Right kidney (tissue), 1 donor: ENCODE results near the gene ALDH3B2.
"Not testable (repeated sequence)": the region's sequence is repeated elsewhere in the genome, so short reads cannot be mapped to it uniquely, and the experiment has no call there.

Source experiments
- DNase-seq: peaks from one replicate; pipeline ENCODE4 v3.0.0-alpha.2; 2016

ALDH3B2 gene

DNA sequence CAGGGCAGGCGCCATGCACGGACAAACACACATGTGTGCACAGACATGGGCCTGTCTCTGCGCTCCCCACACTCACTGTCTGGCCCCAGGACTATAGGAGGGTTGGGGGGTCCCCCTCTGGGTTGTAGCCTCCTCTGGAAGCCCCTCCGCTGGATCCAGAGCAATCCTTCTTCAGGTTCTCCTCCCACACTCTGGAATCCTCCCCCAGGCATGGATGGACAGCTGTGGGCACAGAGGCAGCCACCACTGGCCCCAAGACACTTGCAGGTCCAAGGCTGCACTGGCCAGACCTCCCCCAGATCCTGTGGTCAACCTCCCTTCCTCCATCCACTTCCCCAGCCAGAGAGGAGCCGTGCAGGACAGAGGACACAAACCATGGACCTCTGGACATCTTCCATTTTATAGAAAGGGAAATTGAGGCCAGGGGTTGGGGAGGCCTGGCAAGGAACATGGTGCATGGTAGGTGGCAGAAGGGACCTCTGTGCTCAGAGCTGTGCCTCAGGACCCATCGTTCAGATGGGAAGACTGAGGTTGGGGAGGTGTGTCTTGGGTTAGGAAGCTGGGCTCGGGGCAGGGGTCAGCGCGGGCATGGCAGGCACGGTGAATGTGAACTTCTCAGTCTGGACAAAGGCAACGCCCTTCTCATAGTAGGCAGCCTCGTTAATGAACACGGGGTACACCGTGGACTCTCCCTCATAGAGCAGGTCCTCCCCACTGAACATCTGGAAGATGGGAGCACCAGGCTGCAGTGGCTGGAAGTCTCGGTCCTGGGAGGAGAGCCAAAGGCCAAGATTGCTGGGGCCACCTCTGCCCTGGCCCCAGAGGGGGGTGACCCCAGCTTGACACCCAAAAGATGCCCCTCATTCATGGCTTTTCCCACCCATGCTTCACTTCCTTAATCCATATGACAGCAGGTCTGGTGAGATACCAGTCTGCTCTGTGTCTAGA lies 32.0 kb downstream of the ALDH3B2 start:
- DNase-seq: no peak

GRCh38 chr11:67641338-67642172 lies 32.9 kb downstream of the ALDH3B2 start:
- no peak for DNase-seq

DNA sequence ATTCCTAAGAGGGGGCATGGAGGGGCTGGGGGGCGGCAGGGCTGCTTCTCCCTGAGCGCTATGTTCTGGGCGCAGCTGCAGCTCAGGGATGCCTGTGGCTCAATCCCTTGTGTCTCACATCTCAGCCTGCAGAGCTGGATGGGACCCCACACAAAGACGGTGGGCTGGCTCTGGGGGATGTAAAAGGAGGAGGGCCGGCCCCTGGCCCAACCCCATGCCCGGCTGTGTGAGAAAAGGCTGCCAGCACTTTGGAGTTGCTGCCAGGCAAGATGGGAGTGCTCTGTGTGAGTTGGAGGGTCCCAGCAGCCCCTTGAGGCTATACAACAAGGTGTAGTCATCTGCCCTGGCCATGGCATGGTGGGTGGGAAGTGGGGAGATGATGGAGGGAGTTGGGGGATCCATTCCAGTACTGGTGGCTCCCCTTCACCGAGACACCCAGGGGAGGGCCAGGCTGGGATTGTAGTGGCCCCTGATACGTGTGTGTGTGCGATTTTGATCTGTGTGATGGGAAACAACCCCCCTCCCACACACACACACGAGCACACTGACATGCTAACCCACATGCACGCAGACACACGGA lies 33.6 kb downstream of the ALDH3B2 start:
- DNase-seq: no peak

DNA sequence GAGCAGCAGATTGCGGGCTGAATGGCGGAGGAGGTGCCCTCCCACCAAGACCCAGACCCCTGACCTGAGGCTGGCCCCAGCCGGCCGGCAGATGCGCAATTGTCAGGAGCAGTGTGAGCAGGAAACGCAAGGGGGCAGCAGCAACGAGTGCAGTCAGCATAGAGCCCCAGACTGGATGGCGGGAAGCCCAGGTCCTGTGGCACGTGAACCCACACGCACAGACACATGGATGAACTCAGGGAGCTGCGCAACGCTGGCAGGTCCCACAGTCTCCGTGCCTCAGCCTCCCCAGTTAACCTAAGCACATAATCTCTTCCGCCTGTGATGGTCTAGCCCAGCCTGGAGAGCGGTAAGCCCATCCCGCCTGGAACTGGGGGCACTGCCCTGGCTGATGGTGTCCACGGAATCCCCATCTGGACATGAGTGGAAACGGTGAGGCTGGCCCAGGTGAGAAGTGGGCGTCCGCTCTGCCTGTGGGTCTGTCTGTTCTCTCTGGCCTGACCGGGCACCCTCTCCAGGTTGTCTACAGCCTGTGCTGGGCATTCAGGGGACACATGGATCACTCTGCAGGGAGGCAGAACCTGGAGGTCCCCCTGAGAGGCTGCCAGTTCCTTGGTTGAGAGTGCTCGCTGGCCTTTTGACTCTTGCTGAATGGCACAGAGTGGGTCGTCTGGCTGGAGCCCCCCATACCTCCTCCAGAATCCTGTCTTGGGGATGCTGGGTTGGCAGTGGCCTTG lies 34.2 kb downstream of the ALDH3B2 start:
- DNase-seq: no peak

DNA sequence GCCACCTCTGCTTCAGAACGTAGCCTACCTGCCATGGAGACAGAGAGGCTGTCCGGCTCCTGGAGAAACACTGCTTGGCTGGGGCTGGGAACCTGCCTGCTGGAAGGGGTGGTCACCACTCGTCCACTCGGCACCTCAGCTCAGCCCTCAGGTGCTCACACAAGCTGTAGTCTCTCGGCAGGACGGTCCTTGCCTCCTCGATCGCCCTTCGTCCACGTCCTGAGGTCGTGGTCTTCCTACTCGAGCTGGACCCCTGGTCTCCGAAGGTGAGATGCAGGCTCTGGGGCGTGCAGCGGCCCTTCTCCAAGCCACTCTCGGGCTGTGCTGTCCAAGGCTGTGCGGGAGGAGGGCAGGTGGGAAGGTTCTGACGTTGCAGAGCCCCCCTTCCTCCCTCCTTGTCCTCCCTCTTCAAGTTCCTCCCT lies 35.0 kb downstream of the ALDH3B2 start, which contains the start of gene TBX10:
TBX10 (minus strand) TSS at position 326 of the 422 bp plus-strand sequence; CDS start at position 35, 291 bp downstream.
- DNase-seq: no peak

- no peak for DNase-seq
These were observed 35.6 kb downstream of the ALDH3B2 start for GRCh38 chr11:67638535-67639437.

GRCh38 chr11:67637441-67637840 lies 37.0 kb downstream of the ALDH3B2 start:
- DNase-seq: not testable (repeated sequence)

- no peak for DNase-seq
These were observed 37.5 kb downstream of the ALDH3B2 start for GRCh38 chr11:67636962-67637361.

DNA sequence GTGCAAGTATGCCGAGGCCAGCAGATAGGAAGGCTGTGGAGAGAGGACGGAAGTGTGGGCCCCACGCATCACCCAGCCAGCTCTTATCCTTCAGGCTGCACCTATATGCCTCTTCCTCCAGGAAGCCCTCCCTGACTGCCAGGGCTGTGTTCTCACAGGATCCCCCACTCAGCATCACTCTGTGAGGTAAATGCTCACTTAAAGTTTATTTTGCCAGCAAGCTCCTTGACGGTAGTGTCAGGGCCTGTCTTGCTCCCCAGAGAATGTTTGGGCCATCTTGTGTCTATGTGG lies 39.2 kb downstream of the ALDH3B2 start:
- no peak for DNase-seq

GRCh38 chr11:67634366-67635230 lies 39.8 kb downstream of the ALDH3B2 start:
- DNase-seq: no peak

DNA sequence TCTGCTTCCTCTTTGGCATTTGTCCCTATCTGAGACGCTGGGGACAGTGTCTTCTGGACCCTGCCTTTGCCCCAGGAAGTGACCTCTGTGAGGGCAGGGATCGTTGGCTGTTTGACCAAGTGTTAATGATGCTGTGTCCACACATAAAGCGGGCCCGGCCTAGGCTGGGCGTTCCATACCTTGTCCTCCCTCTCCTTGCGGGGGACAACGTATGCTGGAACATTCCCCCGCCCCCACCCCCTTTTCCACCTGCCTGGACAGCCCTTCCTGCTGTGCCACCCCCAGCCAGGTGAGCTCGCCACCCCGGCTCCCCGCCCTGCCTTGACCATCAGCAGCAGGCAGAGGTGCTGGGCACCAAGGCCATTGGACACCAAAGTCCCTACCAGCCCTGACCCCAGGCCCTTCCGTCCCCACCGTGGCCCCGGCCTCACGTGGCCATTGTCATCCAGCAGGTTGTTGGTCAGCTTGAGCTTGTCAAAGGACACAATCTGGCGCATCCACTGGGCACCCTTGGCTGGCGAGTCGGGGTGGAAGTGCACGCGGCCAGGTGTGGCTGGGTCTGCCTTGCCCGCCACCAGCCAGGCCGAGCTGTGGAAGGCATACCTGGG lies 40.6 kb downstream of the ALDH3B2 start:
- DNase-seq: no peak

DNA sequence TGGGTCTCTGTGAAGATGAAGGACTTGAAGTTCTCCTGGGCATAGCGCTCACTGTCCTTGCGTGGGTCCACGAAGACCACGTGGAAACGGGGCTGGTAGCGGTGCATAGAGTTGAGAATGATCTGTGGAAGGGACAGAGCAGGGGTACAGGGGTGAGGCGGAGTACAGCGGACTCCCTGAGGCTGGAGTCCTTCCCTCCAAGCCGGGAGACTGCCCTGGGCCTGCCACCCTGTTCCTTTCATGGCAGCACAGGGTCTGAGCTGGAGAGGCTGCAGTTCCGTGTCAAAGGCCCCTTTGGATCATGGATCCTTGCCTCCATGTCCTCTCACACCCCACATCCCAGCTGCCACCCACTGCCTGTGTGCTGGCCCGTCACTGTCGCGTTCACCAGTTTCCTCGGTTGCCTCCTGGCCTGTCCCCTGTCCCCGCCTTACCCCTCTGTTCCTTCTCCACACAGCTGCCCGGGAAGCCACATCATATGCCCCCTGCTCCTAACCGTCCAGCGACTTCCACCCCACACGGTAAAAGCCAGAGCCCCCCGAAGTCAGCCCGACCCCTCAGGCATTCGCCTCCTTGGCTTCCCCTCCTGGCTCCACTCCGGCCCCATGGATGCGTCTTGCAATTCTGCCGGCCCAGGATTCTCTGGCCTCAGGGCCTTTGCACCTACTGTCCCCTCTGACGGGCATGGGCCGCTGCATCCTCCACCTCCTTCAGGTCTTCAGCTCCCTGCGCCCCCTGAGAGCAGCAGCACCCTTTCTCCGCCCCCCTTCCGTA lies 41.3 kb downstream of the ALDH3B2 start:
- DNase-seq: no peak

- DNase-seq: no peak
These were observed 42.0 kb downstream of the ALDH3B2 start for GRCh38 chr11:67632175-67632981.

- DNase-seq: no peak
These were observed 42.6 kb downstream of the ALDH3B2 start for GRCh38 chr11:67631853-67632174.

- no peak for DNase-seq
These were observed 43.0 kb downstream of the ALDH3B2 start for GRCh38 chr11:67631411-67631810.

DNA sequence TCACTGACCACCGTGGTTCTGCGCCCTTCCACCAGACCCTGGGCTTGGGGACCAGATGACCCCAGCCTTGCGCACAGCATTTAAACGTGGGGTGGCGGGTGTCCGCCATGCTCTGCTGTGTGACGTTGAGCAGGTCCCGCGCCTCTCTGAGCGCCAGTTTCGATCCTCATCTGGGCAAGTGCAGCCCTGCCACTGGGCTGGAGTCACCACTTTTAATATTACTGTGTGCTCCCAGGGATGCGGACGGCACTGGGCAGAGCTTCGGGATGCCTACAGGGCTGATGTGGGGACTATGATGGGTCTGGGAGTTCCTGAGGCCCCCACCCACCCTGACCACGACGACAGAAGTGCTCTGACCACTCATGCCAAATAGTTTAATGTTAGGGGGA lies 43.5 kb downstream of the ALDH3B2 start:
- DNase-seq: no peak

GRCh38 chr11:67630228-67630942 lies 44.0 kb downstream of the ALDH3B2 start:
- peak; percentile 94 for DNase-seq
